IPS-11a (cell line): Measurements from ENCODE around the gene SULT1A1.
"Not testable (repeated sequence)": the region's sequence is repeated elsewhere in the genome, so short reads cannot be mapped to it uniquely, and the experiment has no call there.

Experiments
- H3K4me3 ChIP-seq: one replicate; pipeline ENCODE4 v1.5.1; 2013; ENCODE audit warnings: low read depth, low read length, control low read depth

The SULT1A1 gene

DNA sequence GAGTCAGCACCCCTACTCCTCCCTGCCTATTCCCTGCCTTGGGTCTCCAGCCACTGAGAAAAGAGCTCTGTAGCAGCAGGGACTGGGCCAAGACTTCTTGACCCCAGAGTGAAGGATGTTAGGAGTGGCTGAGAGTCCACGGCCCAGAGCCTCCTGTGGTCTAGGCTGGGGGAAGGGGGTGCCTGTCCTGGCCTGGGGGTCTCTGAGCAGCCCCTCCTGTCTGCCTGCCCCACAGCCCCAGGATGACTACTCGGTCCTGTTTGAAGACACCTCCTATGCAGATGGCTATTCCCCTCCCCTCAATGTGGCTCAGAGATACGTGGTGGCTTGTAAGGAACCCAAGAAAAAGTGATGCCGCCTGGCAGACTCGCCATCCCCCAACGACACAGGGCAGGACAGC lies 18.5 kb downstream of the SULT1A1 start:
- no peak overlapping the region for H3K4me3 ChIP-seq

DNA sequence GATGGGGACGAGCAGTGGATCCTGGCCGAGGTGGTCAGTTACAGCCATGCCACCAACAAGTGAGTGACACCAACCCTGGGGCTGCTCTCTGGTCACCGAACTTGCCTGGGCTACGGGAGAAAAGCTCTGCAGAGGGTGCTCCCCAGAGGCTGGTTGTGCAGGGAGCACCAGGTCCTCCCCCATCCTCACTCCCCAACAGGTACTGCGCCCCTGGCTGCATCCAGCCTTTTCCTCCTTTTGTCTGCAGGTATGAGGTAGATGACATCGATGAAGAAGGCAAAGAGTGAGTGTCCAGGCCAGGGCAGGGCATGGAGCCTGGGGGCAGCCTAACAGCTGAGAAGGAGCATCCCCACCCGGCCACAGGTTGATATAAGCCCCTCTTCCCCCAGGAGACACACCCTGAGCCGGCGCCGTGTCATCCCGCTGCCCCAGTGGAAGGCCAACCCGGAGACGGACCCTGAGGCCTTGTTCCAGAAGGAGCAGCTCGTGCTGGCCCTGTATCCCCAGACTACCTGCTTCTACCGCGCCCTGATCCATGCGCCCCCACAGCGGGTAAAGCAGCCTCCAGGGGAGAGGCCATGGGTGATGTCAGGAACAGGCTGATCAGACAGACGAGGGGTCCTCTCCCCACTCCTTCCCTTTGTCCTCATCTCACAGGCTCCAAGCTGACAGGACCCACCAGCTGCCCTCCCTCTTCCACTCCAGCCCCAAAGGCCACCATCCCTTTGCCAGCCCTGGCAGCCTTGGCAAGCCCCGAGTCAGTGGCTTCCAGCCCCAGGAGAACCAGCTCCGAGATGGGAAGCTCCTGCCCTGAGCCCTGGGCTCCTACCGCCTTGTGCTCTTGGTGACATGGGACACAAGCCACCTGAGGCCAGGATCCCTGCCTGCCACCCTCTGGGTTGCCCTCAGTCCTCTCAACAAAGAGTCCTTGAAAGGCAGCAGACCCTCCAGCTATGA lies 19.2 kb downstream of the SULT1A1 start:
- H3K4me3 ChIP-seq, result no peak overlapping the region

DNA sequence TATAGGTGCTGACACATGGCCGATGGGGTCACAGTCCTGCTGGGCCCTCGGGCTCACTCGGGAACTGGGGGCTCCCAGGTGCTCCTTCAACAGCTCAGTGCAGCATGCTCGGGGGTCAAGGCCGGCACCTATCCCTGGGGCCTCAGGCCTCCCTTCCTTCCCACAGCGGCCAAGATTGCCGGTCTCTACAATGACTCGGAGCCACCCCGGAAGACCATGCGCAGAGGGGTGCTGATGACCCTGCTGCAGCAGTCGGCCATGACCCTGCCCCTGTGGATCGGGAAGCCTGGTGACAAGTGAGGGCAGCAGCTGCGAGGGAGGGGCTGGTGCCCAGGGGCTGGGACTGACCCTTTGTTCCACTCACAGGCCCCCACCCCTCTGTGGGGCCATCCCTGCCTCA lies 19.9 kb downstream of the SULT1A1 start:
- H3K4me3 ChIP-seq, result no peak overlapping the region

DNA sequence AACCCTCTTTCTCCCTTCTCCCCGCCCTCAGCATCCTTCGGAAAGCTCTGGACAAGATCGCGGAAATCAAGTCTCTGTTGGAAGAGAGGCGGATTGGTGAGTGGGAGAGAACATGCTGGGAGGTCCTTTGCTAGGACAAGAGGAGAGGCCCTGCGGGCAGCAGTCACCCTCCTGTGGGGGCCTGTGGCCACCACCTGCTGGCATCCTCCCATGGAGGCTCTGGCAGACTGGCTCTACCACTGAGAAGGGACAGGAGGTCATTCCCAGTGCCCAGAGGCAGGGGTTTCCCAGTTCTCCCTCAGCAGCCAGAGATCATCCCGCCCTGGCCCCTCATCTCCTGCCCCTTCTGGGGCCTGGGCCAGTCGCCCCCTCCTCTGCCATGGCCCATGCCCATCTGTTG lies 20.8 kb downstream of the SULT1A1 start:
- H3K4me3 ChIP-seq, result no peak overlapping the region

DNA sequence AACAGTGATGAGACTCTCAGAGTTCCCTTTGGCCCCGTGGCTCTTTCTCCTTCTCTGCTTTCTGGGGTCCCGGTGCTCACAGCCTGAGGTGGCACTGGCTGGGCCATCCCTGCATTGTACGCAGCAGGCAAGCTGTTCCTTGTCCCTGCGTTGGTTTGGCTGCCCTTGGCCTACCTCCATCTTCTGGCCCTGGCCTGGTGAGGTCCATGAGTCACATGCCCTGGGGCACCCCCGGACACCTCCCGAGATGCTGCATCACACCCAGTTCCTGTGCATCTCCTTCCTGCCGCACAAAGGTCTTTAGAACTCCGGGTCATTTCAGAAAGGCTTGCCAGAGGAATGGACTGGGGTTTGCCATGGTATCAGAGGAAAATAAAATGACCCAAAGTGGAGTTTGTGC lies 22.5 kb downstream of the SULT1A1 start:
- no peak overlapping the region for H3K4me3 ChIP-seq

DNA sequence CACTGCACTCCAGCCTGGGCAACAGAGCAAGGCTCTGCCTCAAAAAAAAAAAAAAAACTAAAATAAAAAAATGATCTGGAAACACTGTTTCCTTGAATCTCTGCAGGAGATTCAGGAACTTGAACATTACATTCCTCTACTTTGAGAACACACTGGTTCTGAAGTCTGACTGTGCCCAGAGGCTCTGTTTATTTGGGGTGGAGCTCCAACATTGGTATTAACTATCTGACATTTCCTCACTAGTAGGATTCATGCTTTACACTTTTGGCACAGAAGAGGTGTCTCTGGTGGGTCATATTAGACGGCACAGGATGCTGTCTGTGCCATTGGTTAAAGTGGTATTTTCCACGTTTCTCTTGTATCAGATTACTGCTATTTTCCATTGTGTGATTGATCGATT lies 23.4 kb downstream of the SULT1A1 start:
- no peak overlapping the region for H3K4me3 ChIP-seq

DNA sequence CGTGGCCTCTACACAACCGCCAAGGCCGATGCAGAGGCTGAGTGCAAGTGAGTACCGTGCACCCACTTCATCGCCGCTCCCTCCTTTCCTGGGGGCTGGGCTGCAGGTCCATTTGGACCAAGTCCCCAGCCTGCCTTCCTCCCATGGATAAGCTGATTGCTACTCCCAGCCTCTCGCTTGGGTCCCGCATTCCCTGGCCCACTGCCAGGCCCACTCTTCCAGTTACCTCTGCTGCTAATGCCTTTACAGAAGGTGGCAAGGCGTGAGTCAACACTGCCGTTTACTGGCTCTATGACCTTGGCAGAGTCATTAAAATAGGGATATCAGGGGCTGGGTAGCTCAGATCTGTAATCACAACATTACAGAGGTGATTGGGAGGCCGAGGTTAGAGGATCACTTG lies 24.2 kb downstream of the SULT1A1 start:
- H3K4me3 ChIP-seq, result no peak overlapping the region

DNA sequence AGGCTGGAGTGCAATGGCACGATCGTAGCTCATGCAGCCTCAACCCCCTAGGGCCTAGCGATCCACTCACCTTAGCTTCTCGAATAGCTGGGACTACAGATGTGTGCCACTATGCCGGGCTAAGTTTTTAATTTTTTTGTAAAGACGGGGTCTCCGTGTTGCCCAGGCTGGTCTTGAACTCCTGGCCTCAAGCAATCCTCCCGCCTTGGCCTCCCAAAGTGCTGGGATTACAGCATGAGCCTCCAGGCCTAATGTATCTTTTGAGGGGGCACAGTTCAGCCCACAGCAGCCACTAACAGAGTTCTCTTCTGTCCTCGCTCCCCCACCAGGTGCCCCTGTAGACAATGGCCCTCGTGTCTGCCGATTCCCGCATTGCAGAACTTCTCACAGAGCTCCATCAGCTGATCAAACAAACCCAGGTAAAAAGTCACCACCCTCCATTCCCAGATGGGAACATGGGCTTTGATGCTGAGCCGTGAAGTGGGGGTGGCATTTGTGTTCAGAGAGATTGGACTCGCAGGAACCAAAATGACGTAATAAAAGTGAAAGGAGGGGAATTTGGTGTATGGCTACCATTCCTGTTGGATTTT lies 29.0 kb downstream of the SULT1A1 start:
- H3K4me3 ChIP-seq, result no peak overlapping the region

DNA sequence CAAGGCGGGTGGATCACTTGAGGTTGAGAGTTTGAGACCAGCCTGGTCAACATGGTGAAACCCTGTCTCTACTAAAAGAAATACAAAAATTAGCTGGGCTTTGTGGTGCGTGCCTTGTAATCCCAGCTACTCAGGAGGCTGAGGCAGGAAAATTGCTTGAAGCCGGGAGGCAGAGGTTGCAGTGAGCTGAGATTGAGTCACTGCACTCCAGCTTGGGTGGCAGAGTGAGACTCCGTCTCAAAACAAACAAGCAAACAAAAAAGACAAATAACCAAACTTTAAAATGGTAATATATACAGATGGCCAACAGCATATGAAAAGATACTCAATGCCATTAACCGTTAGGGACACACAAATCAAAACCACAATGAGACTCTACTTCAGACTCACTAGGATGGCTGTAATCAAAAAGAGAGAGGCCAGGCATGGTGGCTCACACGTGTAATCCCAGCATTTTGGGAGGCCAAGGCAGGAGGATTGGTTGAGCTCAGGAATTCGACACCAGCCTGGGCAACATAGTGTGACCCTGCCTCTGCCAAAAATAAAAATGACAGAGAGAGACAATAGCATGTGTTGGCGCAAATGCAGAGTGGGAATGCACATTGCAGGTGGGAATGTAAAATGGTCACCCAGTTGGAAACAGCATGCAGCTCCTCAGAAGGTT lies 34.3 kb downstream of the SULT1A1 start:
- H3K4me3 ChIP-seq, result no peak overlapping the region

DNA sequence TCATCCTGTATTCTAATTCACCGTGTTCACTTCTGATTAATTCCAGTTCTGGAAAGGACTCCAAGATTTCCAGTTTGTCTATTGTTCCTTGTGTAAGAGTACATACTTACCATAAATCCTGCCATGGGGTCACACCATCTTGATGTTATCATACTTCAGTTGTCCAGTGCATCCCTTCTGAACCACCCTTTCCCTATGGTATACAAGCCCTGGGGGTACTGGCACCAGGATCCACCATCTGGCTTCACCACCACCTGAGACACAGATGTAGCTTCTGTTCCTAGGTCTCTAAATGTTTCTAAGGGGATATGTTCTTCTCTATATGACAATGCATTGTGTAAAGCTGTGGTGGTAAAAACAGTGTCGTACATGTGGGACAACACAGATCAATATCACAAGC lies 34.9 kb downstream of the SULT1A1 start:
- no peak overlapping the region for H3K4me3 ChIP-seq

DNA sequence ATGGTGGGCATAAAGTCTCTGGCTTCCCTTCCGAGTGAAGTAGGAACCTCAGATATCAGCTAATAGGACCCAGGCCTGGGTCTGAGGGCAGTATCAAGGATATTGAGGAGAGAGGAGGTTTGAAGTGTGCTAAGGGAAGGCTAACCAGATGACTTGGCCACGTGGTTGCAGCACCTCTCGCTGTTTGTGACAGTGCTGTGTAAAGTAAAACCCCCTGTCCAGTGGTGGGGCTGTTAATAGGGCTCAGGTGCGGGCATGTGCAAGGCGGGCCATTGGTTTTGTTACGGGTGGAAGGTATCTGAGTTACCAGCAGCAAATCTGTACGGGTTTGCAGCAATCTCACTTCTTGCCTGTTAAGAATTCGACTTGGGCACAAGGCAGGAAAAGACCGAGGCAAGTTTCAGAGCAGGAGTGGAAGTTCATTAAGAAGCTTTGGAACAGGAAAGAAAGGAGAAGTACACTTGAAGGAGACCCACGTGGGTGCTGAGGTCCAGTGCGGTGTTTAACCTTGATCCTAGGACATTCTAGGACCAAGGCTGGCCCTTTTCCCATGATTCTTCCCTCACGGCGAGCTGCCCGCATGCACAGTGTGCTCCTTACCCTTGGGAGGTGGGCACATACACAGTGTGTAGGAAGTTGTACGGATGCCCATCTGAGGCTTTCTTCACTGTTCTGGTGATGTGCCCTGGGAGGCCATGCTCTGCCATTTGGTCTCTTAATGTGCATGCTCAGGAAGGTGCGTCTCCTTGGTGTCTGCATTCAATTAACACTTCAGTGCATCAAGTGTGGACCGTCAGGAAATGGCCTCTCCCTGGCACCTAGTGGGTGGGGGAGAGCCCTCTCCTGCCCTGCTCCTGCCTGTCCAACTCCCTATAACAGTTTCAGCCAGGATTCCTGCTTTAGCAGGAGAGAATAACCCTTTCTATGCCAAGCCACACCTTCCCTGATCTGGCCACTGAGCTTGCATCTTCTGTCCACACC lies 35.8 kb downstream of the SULT1A1 start:
- H3K4me3 ChIP-seq, result no peak overlapping the region

DNA sequence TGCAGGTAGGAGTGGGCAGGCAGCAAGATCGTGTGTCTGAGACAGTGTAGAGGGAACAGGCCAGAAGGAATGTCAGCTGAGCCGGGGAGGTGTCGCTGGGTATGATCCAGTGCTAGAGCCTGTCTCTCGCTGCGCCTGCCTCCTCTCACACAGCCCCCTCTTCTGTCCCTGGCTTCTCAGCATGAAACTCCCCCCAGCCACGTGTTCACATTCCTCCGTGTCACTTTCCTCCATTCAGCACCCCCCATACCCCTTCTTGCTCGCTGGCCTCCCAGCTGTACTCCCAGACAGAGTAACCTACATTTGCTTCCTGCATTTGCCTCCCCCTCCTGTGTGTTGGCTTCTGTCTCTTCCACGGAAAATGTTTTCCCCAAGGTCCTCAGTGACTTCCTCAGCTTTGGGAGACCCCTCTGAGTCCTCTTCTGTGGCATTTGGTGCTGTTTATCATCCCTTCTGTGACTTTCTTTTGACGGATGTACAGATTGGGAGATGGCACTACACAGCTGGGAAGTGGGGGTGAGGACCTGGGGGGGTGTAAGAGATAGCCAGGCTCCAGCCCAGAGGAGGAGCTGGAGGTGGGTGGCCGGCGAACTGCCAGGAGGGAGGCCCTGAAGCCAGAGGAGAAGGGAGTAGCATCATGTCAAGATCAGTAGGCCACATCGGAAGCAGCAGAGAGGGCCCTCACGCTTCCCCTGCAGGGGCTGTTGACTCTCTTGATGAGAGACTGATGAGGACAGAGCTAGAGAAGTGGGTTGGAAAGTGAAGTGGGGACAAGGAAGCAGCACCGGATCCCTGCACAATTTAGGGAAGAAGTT lies 36.9 kb downstream of the SULT1A1 start:
- H3K4me3 ChIP-seq, result no peak overlapping the region

DNA sequence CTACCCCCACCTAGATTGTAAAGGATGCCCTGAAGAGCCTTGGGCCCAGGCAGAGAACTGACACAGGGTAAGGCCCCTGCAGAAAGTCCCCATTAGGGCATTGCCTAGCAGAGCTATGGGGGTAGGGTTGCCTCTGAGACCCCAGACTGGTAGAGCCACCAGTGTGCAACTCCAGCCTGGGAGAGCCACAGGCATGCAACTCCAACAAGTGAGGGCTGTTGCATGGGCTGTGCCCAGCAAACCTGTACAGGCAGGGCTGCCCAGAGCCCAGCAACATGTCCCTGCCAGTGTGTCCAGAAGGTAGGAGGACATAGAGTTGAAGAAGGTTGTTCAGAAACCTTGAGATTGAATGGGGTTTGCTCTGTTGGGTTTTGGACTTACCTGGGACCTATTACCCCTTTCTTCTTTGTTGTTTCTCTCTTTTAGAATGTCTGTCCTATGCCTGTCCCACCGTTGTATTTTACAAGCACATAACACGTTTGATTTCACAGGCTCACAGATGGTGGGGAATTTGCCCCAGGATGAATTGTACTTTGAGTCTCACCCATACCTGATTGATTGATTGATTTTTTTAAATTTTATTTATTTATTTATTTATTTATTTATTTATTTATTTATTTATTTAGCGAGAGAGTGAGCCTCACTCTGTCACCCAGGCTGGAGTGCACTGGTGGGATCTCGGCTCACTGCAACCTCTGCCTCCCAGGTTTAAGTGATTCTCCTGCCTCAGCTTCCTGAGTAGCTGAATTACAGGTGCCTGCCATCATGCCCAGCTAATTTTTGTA lies 39.7 kb downstream of the SULT1A1 start:
- H3K4me3 ChIP-seq, result no peak overlapping the region

DNA sequence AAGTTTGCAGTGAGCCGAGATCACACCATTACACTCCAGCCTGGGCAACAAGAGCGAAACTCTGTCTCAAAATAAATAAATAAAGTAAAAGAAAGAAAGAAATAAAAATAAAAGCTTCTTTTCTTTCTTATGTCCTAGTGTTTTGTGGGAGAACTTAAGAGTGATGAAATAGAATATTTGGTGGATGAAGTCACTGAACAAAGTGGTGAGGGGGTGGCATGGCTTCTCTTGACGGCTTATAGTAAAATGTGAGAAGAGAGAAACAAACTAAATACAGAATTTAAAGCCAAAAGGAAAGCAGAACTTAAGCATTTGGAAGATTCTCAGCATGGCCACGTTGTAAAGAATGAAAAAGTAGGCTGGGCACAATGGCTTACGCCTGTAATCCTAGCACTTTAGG lies 40.8 kb downstream of the SULT1A1 start:
- no peak overlapping the region for H3K4me3 ChIP-seq

DNA sequence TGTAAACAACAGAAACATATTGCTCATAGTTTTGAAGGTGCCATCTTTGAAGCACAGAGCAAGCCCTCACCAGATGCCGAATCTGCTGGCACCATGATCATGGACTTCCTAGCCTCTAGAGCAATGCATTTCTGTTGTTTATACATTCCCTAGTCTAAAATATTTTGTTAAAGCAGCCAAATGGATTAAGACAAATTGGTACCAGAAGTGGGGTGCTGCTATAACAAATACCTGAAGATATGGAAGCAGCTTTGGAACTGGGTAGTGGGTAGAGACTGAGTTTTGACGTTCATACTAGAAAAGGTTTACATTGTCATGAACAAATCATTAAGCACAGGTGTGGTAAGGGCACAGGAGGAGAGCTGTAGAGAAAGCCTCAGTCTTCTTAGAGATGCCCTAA lies 42.6 kb downstream of the SULT1A1 start:
- H3K4me3 ChIP-seq, result no peak overlapping the region

DNA sequence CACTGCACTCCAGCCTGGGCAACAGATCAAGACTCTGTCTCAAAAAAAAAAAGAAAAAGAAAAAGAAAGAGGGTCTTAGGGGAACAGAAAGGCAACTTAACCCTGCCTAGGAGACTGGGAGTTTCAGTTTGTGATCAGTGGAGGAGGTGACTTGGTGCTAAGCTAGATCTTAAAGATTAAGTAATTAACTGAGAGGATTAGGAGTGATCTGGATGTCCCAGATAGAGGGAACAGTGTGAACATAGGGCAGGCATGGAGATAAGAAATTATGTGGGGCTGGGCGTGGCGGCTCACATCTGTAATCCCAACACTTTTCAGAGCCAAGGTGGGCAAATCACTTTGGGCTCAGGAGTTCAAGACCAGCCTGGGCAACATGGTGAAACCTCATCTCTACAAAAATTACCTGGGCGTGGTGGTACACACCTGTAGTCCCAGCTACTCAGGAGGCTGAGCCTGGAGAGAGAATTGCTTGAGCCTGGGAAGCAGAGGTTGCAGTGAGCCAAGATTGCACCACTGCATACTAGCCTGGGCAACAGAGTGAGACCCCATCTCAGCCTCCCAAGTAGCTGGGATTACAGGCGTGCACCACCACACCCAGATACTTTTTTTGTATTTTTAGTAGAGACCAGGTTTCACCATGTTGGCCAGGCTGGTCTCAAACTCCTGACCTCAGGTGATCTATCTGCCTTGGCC lies 43.5 kb downstream of the SULT1A1 start:
- not testable (repeated sequence) for H3K4me3 ChIP-seq

DNA sequence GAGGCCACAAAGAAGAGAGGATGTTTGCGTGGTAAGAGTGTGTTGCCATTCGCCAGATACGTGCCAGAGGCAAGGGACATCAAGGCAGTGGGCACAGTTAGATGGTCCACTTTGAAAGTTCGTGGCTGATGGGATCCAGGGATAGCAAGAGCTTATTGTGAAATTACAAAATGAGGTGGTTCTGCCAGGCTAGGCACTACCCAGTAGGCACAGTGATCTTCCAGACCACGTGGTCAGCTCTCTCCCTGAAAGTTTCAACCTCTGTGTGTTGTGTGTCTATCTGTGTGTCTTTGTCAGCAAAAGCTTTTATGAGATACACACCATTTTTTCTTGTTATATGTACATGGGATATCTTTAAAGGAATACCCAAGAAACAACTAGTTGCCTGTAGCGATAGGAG lies 46.6 kb downstream of the SULT1A1 start:
- no peak overlapping the region for H3K4me3 ChIP-seq

DNA sequence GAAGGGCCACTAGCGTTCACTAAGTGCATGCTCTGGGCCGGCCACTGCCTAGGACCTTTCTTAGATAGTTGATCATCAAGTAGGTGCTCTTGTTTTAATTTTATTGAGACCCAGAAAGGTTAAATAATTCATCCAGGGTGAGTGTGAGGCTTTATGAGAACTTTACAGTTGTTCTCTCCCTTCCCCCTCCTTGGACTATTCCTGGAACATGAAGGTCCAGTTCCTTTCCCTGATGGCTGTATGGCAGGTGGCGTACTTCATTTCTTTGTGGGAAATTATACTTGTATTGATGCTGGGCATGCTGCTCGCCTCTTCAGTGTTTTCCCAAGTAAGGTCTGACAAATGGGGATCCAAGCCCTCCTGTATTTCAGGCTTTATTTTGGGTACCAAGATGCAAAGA lies 47.6 kb downstream of the SULT1A1 start:
- no peak overlapping the region for H3K4me3 ChIP-seq
